Testis (tissue), 3 donors: ENCODE data around the gene S100A5. TPM values are rescaled to one million over a fixed set of nuclear protein-coding genes. Genes with fewer than 3 reads are reported as not detected.
"Not testable (repeated sequence)": the region's sequence is repeated elsewhere in the genome, so short reads cannot be mapped to it uniquely, and the experiment has no call there.

ENCODE experiments used
- DNase-seq: peaks from one replicate; pipeline ENCODE4 v3.0.0-alpha.2; 2019
- H3K27ac ChIP-seq, 2 donors: fragments of 200-600 bp; sonication (generic); one replicate each; pipeline ENCODE4 v1.5.1; 2019
- H3K27me3 ChIP-seq: fragments of 200-600 bp; sonication (generic); one replicate; pipeline ENCODE4 v1.5.1; 2019
- H3K36me3 ChIP-seq: fragments of 200-600 bp; sonication (generic); one replicate; pipeline ENCODE4 v1.5.1; 2017; ENCODE audit warnings: low read depth; ENCODE audit errors: missing control alignments
- H3K4me1 ChIP-seq: fragments of 200-600 bp; sonication (generic); one replicate; pipeline ENCODE4 v1.5.1; 2019
- H3K4me3 ChIP-seq, 2 donors: fragments of 200-600 bp; sonication (generic); one replicate each; pipeline ENCODE4 v1.5.1; 2017 to 2019
- H3K9me3 ChIP-seq: fragments of 200-600 bp; sonication (generic); one replicate; pipeline ENCODE4 v1.5.1; 2017
- POLR2A ChIP-seq: fragments of 450-650 bp; IDR thresholded peaks from one replicate; pipeline ENCODE4 v1.6.1; 2017; ENCODE audit warnings: antibody characterized with exemption, mild to moderate bottlenecking, moderate library complexity
- WGBS, 2 donors: methylation state at CpG; one replicate each; pipeline ENCODE4 v1.1.5; 2018; 5-methylcytosine and 5-hydroxymethylcytosine counted together
- intact Hi-C: fragments of 100-400 bp; cut with DNase I; formaldehyde crosslinking; loops from one replicate; pipeline ENCODE4 v1.15.1; 2023; ENCODE audit warnings: low total_unique reads
- polyA plus RNA-seq: library from polyadenylated mRNA; stranded (reverse); fragments of 350-450 nt; fragmentation: Illumina TruSeq; extraction: RNeasy Lipid Tissue Mini Kit (QIAGEN cat#74804); gene quantifications from one replicate; pipeline ENCODE4 v1.2.3, GENCODE V29; 2014; ENCODE audit warnings: low read depth, low replicate concordance; ENCODE audit not compliant: insufficient read depth
- total RNA-seq, 2 donors: library from RNA; depleted of rRNA; stranded (reverse); fragments of >200 nt; gene quantifications; one replicate each; pipeline ENCODE4 v1.2.3, GENCODE V29; 2016
- TF ChIP-seq, protein P1 (sequence below), 3 experiments: fragments of 450-650 bp in 2 of 3; fragments of 200-600 bp in 1 of 3; sonication (generic) in 1 of 3; IDR thresholded peaks; one replicate each; pipeline ENCODE4 v1.5.1; 2016 to 2019; ENCODE audit warnings: antibody characterized with exemption in 3 of 3, mild to moderate bottlenecking in 2 of 3, moderate library complexity in 1 of 3

The S100A5 gene
- total and polyA plus RNA-seq, 3 donors from 2014 or later: 1.3 TPM; not detected in 2

DNA sequence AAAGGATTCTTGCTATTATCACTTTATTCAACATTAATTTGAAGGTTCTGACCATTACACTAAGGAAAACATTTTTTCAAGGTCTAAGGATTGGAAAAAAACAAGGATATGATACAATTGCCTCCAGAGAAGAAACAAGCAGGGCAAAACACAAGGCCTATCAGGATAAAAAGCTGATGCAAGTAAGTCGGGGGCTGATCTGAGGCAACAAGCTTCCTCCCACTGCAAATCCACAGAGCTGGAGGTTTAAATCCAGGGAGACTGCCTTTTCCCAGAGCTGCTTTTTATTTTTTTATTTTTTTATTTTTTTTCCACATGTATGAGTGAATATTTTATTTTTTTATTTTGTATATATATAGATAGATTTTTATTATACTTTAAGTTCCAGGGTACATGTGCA is 44.3 kb upstream of the S100A5 start:
- peak overlapping the region; percentile 31 to 43 for H3K27ac ChIP-seq
- TF ChIP-seq POLR2A: no peak
- TF ChIP-seq, protein P1, sequence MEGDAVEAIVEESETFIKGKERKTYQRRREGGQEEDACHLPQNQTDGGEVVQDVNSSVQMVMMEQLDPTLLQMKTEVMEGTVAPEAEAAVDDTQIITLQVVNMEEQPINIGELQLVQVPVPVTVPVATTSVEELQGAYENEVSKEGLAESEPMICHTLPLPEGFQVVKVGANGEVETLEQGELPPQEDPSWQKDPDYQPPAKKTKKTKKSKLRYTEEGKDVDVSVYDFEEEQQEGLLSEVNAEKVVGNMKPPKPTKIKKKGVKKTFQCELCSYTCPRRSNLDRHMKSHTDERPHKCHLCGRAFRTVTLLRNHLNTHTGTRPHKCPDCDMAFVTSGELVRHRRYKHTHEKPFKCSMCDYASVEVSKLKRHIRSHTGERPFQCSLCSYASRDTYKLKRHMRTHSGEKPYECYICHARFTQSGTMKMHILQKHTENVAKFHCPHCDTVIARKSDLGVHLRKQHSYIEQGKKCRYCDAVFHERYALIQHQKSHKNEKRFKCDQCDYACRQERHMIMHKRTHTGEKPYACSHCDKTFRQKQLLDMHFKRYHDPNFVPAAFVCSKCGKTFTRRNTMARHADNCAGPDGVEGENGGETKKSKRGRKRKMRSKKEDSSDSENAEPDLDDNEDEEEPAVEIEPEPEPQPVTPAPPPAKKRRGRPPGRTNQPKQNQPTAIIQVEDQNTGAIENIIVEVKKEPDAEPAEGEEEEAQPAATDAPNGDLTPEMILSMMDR (IDR thresholded peaks at IDR 0.05): no peak
- 56 to 65% methylated on average over 1 of the region's 1 CpG for WGBS, 2 donors
- H3K4me1 ChIP-seq: peaks cover 15% of the 10 kb centered on the region
- no peaks in the 10 kb centered on the region for H3K36me3 ChIP-seq
- H3K27me3 ChIP-seq: no peaks in the 10 kb centered on the region
- H3K9me3 ChIP-seq: no peaks in the 10 kb centered on the region
- no peak overlapping the region for H3K4me3 ChIP-seq
- intact Hi-C loops: no loop called here
- peak; percentile 56 for DNase-seq

DNA sequence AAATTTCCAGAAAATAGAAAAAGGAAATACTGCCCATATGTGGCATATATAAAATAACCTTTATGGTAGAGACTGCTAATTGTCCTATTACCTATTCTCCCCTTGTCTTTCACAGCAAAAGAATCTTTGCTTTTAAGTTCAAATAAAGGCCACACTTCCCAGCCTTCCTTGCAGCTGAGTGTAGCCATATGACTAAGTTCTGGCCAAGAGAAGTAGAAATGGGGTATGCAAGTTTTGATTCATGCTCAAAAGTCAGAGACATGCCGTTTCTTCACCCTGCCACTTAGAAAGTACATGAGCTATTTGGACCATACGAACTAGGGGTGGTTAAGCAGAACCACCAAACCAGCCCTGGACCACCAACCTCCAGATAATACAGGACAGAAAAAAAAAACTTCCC is 43.2 kb upstream of the S100A5 start:
- Histone ChIP-seq H3K36me3 (no peaks in the 10 kb centered on the region), H3K4me1 (peaks cover 15% of the 10 kb centered on the region), H3K9me3 (no peaks in the 10 kb centered on the region), H3K27ac (peak overlapping the region in 1 of 2 donors; percentile 43), H3K4me3 (no peak overlapping the region), H3K27me3 (no peaks in the 10 kb centered on the region)
- TF ChIP-seq, protein P1 (IDR thresholded peaks at IDR 0.05): no peak
- TF ChIP-seq POLR2A: no peak
- intact Hi-C loops: no loop called here
- WGBS, 2 donors: 67 to 70% methylated on average over 2 of the region's 2 CpGs
- DNase-seq: no peak

DNA sequence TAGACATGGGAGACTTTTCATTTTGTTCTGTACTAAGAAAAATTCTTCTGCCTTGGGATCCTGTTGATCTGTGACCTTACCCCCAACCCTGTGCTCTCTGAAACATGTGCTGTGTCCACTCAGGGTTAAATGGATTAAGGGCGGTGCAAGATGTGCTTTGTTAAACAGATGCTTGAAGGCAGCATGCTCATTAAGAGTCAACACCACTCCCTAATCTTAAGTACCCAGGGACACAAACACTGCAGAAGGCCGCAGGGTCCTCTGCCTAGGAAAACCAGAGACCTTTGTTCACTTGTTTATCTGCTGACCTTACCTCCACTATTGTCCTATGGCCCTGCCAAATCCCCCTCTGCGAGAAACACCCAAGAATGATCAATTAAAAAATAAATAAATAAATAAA is 42.8 kb upstream of the S100A5 start:
- WGBS, 2 donors: 62 to 85% methylated on average over 2 to 3 of the region's 3 CpGs
- DNase-seq, H3K27me3 ChIP-seq, H3K9me3 ChIP-seq, H3K4me3 ChIP-seq, H3K27ac ChIP-seq, intact Hi-C loops, H3K36me3 ChIP-seq: not testable (repeated sequence)
- peaks cover 15% of the 10 kb centered on the region for H3K4me1 ChIP-seq

DNA sequence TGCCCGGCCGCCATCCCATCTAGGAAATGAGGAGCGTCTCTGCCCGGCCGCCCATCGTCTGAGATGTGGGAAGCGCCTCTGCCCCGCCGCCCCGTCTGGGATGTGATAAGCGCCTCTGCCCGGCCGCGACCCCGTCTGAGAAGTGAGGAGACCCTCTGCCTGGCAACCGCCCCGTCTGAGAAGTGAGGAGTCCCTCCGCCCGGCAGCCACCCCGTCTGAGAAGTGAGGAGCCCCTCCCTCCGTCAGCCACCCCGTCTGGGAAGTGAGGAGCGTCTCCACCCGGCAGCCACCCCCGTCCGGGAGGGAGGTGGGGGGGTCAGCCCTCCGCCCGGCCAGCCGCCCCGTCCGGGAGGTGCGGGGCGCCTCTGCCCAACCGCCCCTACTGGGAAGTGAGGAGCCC is 42.1 kb upstream of the S100A5 start:
- DNase-seq, H3K27me3 ChIP-seq, H3K9me3 ChIP-seq, intact Hi-C loops, H3K36me3 ChIP-seq: not testable (repeated sequence)
- H3K27ac ChIP-seq: peak overlapping the region in 1 of 2 donors; percentile 41
- H3K4me3 ChIP-seq: peak overlapping the region; percentile 29 to 41
- WGBS, 2 donors: 94% methylated on average over 20 to 27 of the region's 34 CpGs
- H3K4me1 ChIP-seq: peaks cover 15% of the 10 kb centered on the region

DNA sequence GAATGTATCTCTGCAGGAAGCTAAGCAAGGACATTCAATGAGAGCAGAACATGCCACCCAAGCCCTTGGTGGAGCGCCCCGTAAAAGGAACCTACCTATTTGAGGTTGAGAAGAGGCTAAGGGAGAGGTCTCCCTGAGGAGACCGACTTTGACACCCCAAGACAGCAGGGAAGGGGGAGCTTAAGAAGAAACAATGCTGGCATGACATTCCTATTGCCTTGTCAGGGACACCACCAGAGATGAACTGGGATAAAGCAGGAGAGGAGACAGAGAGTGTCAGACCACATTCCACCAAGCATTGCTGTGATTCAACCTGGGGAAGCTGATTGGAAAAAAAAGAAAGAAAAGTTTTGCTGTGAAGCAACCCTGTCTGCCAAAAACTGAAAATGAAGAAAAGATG is 38.2 kb upstream of the S100A5 start:
- H3K36me3 ChIP-seq: no peaks in the 10 kb centered on the region
- H3K9me3 ChIP-seq: no peaks in the 10 kb centered on the region
- no peaks in the 10 kb centered on the region for H3K4me1 ChIP-seq
- DNase-seq: no peak
- TF ChIP-seq, protein P1 (IDR thresholded peaks at IDR 0.05): no peak
- no peak for TF ChIP-seq POLR2A
- intact Hi-C loops: no loop called here
- 79 to 87% methylated on average over 3 of the region's 3 CpGs for WGBS, 2 donors
- no peak overlapping the region for H3K27ac ChIP-seq
- H3K4me3 ChIP-seq: no peak overlapping the region
- no peaks in the 10 kb centered on the region for H3K27me3 ChIP-seq

DNA sequence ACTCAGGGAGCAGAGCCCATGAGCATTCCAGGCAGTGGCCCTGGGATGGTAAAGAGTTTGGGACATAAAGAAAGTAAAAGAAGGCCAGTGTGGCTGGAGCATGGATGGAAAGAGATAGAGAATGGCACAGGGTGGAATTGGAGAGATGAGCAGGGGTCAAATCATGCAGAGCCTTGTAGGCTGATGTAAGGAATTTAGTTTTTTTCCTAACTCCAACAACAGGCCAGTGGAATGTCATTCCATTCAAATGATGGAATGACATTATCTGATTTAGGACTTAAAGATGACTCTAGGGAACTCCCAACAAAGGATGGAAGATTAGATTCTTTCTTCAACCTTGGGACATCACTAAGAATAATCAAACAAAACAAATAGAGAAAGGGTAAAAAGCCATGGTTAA is 37.8 kb upstream of the S100A5 start:
- Histone ChIP-seq H3K9me3 (no peaks in the 10 kb centered on the region), H3K27me3 (no peaks in the 10 kb centered on the region), H3K27ac (no peak overlapping the region), H3K4me3 (no peak overlapping the region), H3K4me1 (no peaks in the 10 kb centered on the region), H3K36me3 (no peaks in the 10 kb centered on the region)
- intact Hi-C loops: no loop called here
- DNase-seq: no peak
- TF ChIP-seq POLR2A: no peak
- TF ChIP-seq, protein P1 (IDR thresholded peaks at IDR 0.05): no peak
